Breast epithelium (tissue), 4 donors: ENCODE data around the gene RHOV. TPM values are rescaled to one million over a fixed set of nuclear protein-coding genes. Genes with fewer than 3 reads are reported as not detected.
A peak's percentile ranks its signal among the peaks of the same experiment; 100 is the strongest.

ENCODE experiments used
- DNase-seq, 2 donors: peaks; one replicate each; pipeline ENCODE4 v3.0.0-alpha.2; 2019; ENCODE audit warnings: low spot score in 2 of 2
- H3K27ac ChIP-seq, 2 donors: fragments of 200-600 bp; sonication (generic) in 1 of 2; one replicate each; pipeline ENCODE4 v1.5.1; 2016 to 2019; ENCODE audit warnings: mild to moderate bottlenecking in 1 of 2
- H3K27me3 ChIP-seq, 2 donors: fragments of 200-600 bp; sonication (generic) in 1 of 2; one replicate each; pipeline versions ENCODE4 v1.5.1 to v1.6.0; 2017 to 2019; ENCODE audit warnings: control low read depth in 1 of 2, mild to moderate bottlenecking in 1 of 2
- H3K36me3 ChIP-seq: fragments of 200-600 bp; one replicate; pipeline ENCODE4 v1.5.1; 2019
- H3K4me1 ChIP-seq, 2 donors: fragments of 200-600 bp; sonication (generic); one replicate each; pipeline ENCODE4 v1.5.1; 2016 to 2019; ENCODE audit warnings: control low read depth in 1 of 2
- H3K4me3 ChIP-seq, 3 donors: fragments of 200-600 bp; sonication (generic); 1 replicate in 2 of 3; 2 replicates in 1 of 3; pipeline ENCODE4 v1.5.1; 2016 to 2019; ENCODE audit warnings: mild to moderate bottlenecking in 3 of 3, moderate library complexity in 2 of 3
- H3K9me3 ChIP-seq, 2 donors: fragments of 200-600 bp; sonication (generic) in 1 of 2; one replicate each; pipeline ENCODE4 v1.5.1; 2016 to 2019; ENCODE audit warnings: control low read depth in 1 of 2
- POLR2A ChIP-seq: fragments of 450-650 bp; IDR thresholded peaks from one replicate; pipeline ENCODE4 v1.6.1; 2016; ENCODE audit warnings: antibody characterized with exemption, mild to moderate bottlenecking, moderate library complexity
- POLR2AphosphoS5 ChIP-seq, 3 donors: sonication (generic); formaldehyde crosslinking; IDR thresholded peaks; one replicate each; pipeline ENCODE4 v1.6.1; 2017; ENCODE audit warnings: antibody characterized with exemption in 3 of 3
- intact Hi-C: fragments of 100-400 bp; cut with DNase I; formaldehyde crosslinking; loops from one replicate; pipeline ENCODE4 v1.15.1; 2023; ENCODE audit warnings: low total_unique reads
- total RNA-seq, 3 donors: library from RNA; depleted of rRNA; stranded (reverse); fragments of >200 nt; gene quantifications; one replicate each; pipeline ENCODE4 v1.1.0, GENCODE V29; 2016
- TF ChIP-seq, protein P1 (sequence below), 3 donors: fragments of 450-650 bp; IDR thresholded peaks; one replicate each; pipeline ENCODE4 v1.5.1; 2016 to 2017; ENCODE audit warnings: antibody characterized with exemption in 3 of 3, mild to moderate bottlenecking in 3 of 3, moderate library complexity in 3 of 3

RHOV gene
- total RNA-seq, 3 donors from 2014 or later, result 8.5 to 12.1 TPM; not detected in 1

DNA sequence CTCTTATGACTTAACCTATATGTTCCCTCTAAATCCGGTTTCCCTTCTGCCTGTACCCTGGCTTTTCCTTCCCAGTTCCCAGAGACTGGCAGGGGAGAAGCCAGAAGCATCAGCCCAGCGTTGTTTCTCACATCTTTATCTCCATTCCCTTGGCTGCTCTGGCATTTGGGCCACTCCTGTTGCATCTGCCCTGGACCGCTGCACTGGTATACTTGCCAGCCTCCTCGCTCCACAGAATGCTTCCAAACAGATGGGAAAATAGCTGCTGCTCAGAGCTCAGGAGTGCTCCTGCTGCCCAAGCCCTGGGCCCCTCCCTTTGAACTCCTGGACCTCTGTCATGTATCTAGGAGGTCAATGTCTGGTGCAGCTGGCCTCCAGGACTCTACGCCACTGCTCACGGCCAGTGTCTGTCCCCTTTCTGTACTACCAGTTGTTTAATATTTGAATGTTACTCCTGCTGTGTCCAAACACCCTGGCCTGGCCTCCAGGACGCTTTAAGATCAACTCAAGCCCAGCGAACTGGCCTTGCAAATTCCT, 23.4 kb downstream of the RHOV start:
- no peak for DNase-seq
- TF ChIP-seq, protein P1, sequence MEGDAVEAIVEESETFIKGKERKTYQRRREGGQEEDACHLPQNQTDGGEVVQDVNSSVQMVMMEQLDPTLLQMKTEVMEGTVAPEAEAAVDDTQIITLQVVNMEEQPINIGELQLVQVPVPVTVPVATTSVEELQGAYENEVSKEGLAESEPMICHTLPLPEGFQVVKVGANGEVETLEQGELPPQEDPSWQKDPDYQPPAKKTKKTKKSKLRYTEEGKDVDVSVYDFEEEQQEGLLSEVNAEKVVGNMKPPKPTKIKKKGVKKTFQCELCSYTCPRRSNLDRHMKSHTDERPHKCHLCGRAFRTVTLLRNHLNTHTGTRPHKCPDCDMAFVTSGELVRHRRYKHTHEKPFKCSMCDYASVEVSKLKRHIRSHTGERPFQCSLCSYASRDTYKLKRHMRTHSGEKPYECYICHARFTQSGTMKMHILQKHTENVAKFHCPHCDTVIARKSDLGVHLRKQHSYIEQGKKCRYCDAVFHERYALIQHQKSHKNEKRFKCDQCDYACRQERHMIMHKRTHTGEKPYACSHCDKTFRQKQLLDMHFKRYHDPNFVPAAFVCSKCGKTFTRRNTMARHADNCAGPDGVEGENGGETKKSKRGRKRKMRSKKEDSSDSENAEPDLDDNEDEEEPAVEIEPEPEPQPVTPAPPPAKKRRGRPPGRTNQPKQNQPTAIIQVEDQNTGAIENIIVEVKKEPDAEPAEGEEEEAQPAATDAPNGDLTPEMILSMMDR (IDR thresholded peaks at IDR 0.05), result no peak
- TF ChIP-seq POLR2AphosphoS5 (IDR thresholded peaks at IDR 0.05) (no peak), POLR2A (no peak)
- Histone ChIP-seq H3K9me3 (no peaks in the 10 kb centered on the region), H3K27me3 (no peaks in the 10 kb centered on the region), H3K4me3 (no peak overlapping the region), H3K4me1 (no peaks in the 10 kb centered on the region), H3K36me3 (no peaks in the 10 kb centered on the region), H3K27ac (no peak overlapping the region)
- intact Hi-C loops, result no loop called here

DNA sequence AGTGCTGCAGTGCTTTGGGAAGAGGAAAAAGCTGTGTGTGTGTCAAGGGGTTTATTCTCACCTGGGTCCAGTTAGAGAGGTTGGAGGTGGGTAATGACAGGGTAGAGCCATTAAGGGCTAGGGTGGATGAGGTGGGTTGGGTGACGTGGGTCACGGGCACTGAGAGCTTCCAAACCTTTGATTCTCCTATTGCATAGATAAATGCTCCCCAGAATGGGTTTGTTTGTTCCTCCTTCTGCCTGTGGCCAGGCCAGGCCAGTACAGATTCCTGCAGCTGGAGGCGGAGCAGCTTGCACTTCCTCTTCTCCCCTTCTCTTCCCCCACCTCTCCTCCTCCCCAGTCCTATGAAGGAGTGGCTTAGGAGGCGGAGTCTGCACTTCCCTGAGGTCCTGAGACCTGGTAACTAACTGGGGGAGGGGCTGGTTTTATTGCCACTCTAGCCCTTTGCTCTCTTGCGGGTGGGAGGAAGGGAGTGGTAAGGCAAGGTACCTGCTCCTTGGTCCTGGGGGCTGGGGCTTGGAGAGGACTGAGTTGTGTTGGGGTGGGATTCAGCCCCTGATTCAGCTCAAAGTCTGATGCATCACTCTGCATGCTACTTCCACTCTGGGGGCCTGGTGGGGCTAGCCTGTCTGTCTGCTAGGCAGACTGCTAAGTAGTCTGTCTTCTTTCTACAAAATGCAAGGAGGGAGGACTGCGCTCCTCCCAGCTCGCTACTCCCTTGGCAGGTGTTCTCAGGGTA, 26.6 kb downstream of the RHOV start:
- Histone ChIP-seq H3K4me3 (peak overlapping the region in 2 of 3 donors; percentile 68 to 80), H3K4me1 (no peaks in the 10 kb centered on the region), H3K27ac (peak overlapping the region; percentile 94 to 96), H3K9me3 (no peaks in the 10 kb centered on the region), H3K36me3 (no peaks in the 10 kb centered on the region), H3K27me3 (no peaks in the 10 kb centered on the region)
- intact Hi-C loops, result no loop called here
- DNase-seq, result peak; percentile 77 to 82
- TF ChIP-seq POLR2A (no peak), POLR2AphosphoS5 (IDR thresholded peaks at IDR 0.05) (peak in 1 of 3 donors; percentile 81)
- TF ChIP-seq, protein P1 (IDR thresholded peaks at IDR 0.05), result peak in 1 of 3 donors; percentile 44

DNA sequence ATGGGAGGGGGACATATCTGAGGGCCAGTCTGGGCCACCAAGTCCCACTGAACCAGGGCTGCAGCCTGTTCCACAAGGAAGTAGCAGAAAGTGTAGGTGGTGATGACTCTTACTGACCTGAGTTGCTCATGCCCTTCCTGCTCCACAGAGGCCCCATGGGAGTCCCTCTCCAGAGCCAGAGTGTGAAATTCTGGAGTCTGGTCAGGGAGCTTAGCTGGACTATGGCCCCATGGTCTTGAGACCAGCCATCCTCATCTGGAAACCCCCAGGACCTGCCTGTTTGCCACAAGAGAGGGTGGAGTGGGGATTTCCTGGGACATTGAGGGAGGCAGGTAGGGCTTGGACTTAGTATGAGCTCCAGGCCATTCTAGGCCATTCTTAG, 27.2 kb downstream of the RHOV start:
- Histone ChIP-seq H3K36me3 (no peaks in the 10 kb centered on the region), H3K4me1 (no peaks in the 10 kb centered on the region), H3K9me3 (no peaks in the 10 kb centered on the region), H3K4me3 (peak overlapping the region in 2 of 3 donors; percentile 68 to 80), H3K27ac (peak overlapping the region; percentile 94 to 96), H3K27me3 (no peaks in the 10 kb centered on the region)
- intact Hi-C loops, result no loop called here
- DNase-seq, result no peak
- TF ChIP-seq POLR2A, result no peak
- no peak for TF ChIP-seq POLR2AphosphoS5 (IDR thresholded peaks at IDR 0.05)
- TF ChIP-seq, protein P1 (IDR thresholded peaks at IDR 0.05), result no peak

DNA sequence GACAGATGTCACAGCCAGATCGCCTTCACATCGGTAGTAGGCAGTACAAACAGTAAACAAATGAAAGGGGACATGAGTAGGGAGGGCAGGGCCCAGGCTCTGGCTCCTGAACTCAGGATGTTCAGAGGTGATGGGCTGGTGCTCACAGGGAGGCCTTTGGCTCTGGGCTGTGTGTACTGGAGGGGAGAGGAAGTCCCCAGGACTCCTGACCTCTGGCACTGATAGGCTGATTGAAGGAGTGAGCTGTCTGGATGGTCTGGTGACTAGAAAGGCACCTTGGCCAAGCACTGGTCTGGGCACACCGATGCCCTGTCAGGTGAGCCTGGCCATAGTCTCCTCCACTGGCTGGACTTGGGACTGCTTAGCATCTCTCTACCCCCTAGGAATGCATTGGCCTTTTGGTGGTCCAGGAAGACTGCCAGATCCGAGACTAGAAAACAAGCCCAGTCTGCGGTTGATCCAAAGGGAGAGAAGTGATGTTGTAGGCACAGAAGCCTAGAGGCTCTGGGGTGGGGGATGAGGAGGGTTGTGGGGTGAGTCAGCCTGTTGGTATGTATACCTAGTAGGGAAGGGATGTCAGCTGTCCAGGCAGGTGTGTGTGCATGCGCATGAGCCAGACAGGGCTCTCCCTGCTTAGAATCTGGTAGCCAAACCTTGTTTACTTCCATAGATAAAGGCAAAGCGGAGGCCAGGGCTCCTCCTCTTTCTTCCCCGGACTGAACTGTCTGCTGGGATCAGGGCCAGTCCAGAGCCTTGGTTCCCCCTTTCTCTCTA, 28.3 kb downstream of the RHOV start:
- intact Hi-C loops, result loop anchor here (2.0 kb wide), 1 partner anchor 45 kb away; no protein-coding TSS in a partner anchor
- H3K4me1 ChIP-seq, result no peaks in the 10 kb centered on the region
- no peaks in the 10 kb centered on the region for H3K9me3 ChIP-seq
- H3K27me3 ChIP-seq, result no peaks in the 10 kb centered on the region
- TF ChIP-seq, protein P1 (IDR thresholded peaks at IDR 0.05), result no peak
- TF ChIP-seq POLR2AphosphoS5 (IDR thresholded peaks at IDR 0.05) (peak in 2 of 3 donors; percentile 53 to 91), POLR2A (peak; percentile 37)
- peak overlapping the region in 2 of 3 donors; percentile 68 to 80 for H3K4me3 ChIP-seq
- peak; percentile 85 to 93 for DNase-seq
- no peaks in the 10 kb centered on the region for H3K36me3 ChIP-seq
- H3K27ac ChIP-seq, result peak overlapping the region; percentile 94 to 96
